ENCODE measurements around the gene STAB2.

Gene STAB2

DNA sequence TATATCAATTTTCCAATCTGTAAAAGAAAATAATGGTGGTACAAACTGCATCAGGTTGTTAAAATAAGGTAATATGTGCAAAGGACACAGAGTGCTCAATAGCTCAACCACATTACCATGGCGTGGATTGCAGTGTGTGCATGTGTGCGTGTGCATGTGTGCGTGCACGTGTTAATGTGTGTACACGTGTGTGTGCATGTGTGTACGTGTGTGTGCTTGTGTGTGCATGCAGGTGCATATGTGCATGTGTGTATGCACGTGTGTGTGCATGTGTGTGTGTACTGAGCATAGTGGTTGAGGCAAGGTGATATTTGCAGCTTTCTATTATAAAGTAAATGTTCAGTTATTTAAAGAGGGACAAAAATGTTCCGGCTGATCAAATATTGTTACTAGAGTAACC lies 138.3 kb downstream of the STAB2 start:
- no peak overlapping the region for H3K4me3 ChIP-seq (ENCODE audit: low read depth, low read length)
- TF ChIP-seq, protein P1, sequence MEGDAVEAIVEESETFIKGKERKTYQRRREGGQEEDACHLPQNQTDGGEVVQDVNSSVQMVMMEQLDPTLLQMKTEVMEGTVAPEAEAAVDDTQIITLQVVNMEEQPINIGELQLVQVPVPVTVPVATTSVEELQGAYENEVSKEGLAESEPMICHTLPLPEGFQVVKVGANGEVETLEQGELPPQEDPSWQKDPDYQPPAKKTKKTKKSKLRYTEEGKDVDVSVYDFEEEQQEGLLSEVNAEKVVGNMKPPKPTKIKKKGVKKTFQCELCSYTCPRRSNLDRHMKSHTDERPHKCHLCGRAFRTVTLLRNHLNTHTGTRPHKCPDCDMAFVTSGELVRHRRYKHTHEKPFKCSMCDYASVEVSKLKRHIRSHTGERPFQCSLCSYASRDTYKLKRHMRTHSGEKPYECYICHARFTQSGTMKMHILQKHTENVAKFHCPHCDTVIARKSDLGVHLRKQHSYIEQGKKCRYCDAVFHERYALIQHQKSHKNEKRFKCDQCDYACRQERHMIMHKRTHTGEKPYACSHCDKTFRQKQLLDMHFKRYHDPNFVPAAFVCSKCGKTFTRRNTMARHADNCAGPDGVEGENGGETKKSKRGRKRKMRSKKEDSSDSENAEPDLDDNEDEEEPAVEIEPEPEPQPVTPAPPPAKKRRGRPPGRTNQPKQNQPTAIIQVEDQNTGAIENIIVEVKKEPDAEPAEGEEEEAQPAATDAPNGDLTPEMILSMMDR (IDR thresholded peaks at IDR 0.05; ENCODE audit: low read depth, low read length): no peak

DNA sequence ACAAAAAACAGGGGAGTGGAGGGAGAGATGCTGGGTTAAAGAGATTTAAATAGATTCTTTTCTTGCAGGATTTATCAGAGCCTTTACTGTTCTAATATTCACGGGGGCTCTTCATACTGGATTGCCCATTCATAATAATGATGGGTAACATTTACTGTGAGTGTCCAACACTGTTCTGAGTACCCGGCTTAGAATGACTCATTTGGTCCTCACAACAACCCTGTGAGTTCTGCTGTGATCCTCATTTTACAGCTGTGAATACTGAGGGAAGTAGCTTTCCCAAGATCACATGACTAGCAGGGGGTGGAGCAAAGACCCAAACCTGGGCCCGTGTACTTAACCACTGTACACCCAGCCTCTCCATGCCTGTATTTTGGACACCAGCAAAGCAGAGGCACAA lies 140.6 kb downstream of the STAB2 start:
- TF ChIP-seq, protein P1 (IDR thresholded peaks at IDR 0.05; ENCODE audit: low read depth, low read length): no peak
- H3K4me3 ChIP-seq (ENCODE audit: low read depth, low read length): no peak overlapping the region

DNA sequence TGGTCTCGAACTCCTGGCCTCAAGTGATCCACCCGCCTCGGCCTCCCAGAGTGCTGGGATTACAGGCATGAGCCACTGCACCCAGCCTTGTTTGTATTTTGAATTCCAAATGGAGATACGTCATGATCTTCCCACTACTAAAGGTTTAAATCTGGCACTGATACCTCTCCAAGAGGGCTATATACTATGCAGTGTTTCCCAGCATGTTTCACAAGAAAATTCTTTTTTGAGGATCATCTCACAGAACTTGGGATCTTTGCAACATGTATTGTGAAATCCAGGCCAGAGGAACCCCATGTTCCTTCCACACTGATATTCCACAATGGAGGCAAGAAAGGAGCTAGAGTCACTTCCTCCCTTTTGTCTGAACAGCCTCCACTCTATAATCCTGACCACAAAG lies 141.2 kb downstream of the STAB2 start:
- no peak overlapping the region for H3K4me3 ChIP-seq (ENCODE audit: low read depth, low read length)
- TF ChIP-seq, protein P1 (IDR thresholded peaks at IDR 0.05; ENCODE audit: low read depth, low read length): no peak

DNA sequence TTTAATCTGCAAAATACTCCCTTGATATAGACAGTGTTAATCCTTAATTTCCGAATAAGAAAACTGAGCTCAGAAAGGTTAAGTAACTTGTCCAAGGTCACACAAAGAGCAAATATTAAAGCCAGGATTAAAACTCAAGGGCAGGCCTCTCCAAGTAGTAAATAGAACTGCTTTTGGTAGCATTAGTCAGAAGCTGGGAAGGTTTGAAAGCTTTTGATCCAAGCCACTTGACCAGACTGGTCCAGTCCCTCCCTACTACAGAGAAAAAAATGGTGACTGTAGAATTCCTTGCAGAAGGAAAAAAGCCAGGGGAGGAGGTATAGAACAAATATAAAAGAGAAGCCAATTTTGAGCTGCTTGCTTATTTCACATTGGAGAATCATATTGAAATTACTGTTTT lies 142.4 kb downstream of the STAB2 start:
- H3K4me3 ChIP-seq (ENCODE audit: low read depth, low read length): no peak overlapping the region
- TF ChIP-seq, protein P1 (IDR thresholded peaks at IDR 0.05; ENCODE audit: low read depth, low read length): no peak

DNA sequence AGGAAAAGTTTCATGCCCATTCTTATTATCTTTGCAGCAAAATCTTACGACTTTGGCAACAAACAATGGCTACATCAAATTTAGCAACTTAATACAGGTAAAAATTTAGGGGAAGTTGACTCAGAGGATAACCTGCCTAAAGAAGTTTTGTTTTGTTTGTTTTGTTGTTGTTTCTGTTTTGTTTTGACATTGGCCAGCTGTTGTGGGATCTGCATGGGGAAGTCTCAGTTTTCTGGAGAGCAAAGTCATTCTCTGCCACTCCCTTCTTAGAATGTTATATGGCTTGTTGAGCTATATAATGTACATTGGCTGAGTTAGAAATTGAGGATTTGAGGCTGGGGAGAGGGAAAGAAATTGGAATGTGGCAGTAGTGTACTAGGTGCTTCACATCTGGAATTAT lies 144.5 kb downstream of the STAB2 start:
- no peak overlapping the region for H3K4me3 ChIP-seq (ENCODE audit: low read depth, low read length)
- TF ChIP-seq, protein P1 (IDR thresholded peaks at IDR 0.05; ENCODE audit: low read depth, low read length): no peak

DNA sequence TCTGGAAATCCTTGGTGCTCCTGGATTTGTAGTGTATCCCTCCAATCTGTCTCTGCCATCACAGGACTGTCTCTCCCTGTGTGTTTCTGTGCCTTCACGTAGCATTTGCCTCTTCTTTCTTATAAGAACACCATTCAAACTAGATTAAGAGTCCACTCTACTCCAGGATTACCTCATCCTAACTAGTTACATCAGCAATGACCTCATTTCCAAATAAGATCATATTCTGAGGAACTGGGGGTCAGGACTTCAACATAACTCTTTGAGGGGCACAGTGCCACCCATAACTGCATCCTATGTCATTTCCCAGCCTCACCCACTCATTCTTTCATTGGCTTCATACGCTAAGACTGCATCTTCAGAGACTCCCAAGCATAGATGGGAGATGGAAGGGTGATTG lies 147.8 kb downstream of the STAB2 start:
- TF ChIP-seq, protein P1 (IDR thresholded peaks at IDR 0.05; ENCODE audit: low read depth, low read length): no peak
- no peak overlapping the region for H3K4me3 ChIP-seq (ENCODE audit: low read depth, low read length)

DNA sequence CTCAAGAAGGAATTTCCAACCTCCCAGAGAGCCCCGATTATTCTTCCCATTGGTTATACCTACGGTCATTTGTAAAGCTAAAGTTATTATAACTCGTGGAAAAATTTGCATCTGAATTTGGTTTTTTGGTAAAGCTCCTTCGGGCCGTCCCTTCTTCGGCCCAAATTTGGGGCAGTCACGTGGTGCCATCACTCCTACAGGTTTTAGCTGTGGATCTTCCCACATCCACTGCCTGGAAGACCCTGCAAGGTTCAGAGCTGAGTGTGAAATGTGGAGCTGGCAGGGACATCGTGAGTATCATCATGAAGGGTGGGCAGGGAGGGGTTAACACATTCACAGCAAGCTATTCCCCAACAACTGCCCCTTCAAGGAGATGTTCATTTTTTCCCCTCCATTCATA lies 148.2 kb downstream of the STAB2 start:
- no peak overlapping the region for H3K4me3 ChIP-seq (ENCODE audit: low read depth, low read length)
- TF ChIP-seq, protein P1 (IDR thresholded peaks at IDR 0.05; ENCODE audit: low read depth, low read length): no peak

All from WI38 (cell line).